Activated naive CD8-positive, alpha-beta T cell treated with anti-CD3 and anti-CD28 coated beads, Interleukin-2, amount 10 ng/mL, durations not matched to agents 7 days and 5 days (primary cell): ENCODE data around the gene YAF2. TPM values are rescaled to one million over a fixed set of nuclear protein-coding genes. Genes with fewer than 3 reads are reported as not detected.

ENCODE experiments used
- ATAC-seq: fragments of 150-1000 bp; cut with Tn5 transposase; one replicate; pipeline ENCODE4 v1.10.0; 2021; ENCODE audit warnings: low read depth, moderate library complexity
- POLR2A ChIA-PET: fragments of 350-600 bp; sonication (Branson Sonifier 250); formaldehyde crosslinking; loops from one replicate; lab custom pipeline; 2021; ENCODE audit warnings: antibody characterized with exemption; lab: Charles Lee
- DNase-seq: peaks from one replicate; pipeline ENCODE4 v3.0.0; 2021
- H3K27ac Mint-ChIP-seq: one replicate; pipeline ENCODE4 v1.8.0; 2022; ENCODE audit warnings: mild to moderate bottlenecking, mixed read lengths
- H3K27me3 Mint-ChIP-seq: one replicate; pipeline ENCODE4 v1.8.0; 2022; ENCODE audit warnings: mild to moderate bottlenecking, moderate library complexity, mixed read lengths
- H3K36me3 Mint-ChIP-seq: one replicate; pipeline ENCODE4 v1.8.0; 2021; ENCODE audit warnings: mild to moderate bottlenecking, mixed read lengths
- H3K4me1 Mint-ChIP-seq: one replicate; pipeline ENCODE4 v1.8.0; 2021; ENCODE audit warnings: mixed read lengths
- H3K4me3 Mint-ChIP-seq: one replicate; pipeline ENCODE4 v1.8.0; 2022; ENCODE audit warnings: mild to moderate bottlenecking, moderate library complexity, mixed read lengths
- H3K9me3 Mint-ChIP-seq: one replicate; pipeline ENCODE4 v1.8.0; 2021; ENCODE audit warnings: mixed read lengths
- total RNA-seq, 2 experiments: library from RNA; stranded (reverse); gene quantifications; one replicate each; pipeline ENCODE4 v1.2.3, GENCODE V29; 2021

YAF2 gene
- total RNA-seq, 2 experiments from 2014 or later, result 33.7 to 40.6 TPM

GRCh38 chr12:42144158-42144407 is 94.0 kb downstream of the YAF2 start:
- DNase-seq, result no peak
- Mint-ChIP-seq H3K27me3 (peaks cover 9% of the 10 kb centered on the region), H3K27ac (peak overlapping the region; percentile 84), H3K36me3 (no peaks in the 10 kb centered on the region), H3K4me1 (peaks cover 30% of the 10 kb centered on the region), H3K4me3 (peak overlapping the region; percentile 97), H3K9me3 (no peaks in the 10 kb centered on the region)
- POLR2A ChIA-PET, result interaction anchor here (1.6 kb wide), 1 partner anchor 94 kb away, joined by 7 read pairs; the partner anchor contains the start of gene YAF2
- no peak for ATAC-seq

- POLR2A ChIA-PET, result interaction anchor here (1.6 kb wide), 1 partner anchor 95 kb away, joined by 7 read pairs; the partner anchor contains the start of gene YAF2
- Mint-ChIP-seq H3K4me1 (peaks cover 30% of the 10 kb centered on the region), H3K27ac (peak overlapping the region; percentile 84), H3K27me3 (peaks cover 7% of the 10 kb centered on the region), H3K4me3 (peak overlapping the region; percentile 97), H3K36me3 (no peaks in the 10 kb centered on the region), H3K9me3 (no peaks in the 10 kb centered on the region)
- no peak for DNase-seq
- ATAC-seq, result no peak
These were observed 94.4 kb downstream of the YAF2 start for GRCh38 chr12:42143452-42144157.

DNA sequence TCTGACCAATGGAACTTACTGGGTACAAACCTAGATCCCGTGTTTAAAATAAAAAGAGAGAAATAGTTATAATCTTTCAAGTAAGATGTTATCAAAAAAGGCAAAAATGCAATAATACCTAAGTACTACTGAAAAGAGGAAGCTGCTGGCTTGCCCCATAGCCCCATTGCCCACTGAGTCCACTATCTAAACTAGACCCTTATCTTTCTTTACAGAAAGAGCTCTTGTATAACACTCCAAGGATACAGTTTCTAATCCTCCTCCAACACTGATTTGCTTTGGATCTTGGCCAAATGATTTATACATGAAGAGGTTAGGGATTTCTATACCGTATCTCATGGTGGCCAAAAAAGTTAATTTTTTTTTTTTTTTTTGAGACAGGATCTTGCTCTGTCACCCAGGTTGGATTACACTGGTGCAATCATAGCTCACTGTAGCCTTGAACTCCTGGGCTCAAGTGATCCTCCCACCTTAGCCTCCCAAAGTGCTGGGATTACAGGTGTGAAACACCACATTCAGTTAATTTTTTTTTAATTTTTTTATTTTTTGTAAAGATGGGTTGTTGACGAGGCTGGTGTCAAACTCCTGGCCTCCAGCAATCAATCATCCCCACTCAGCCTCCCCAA is 96.0 kb downstream of the YAF2 start:
- no peak for DNase-seq
- ATAC-seq, result no peak
- Mint-ChIP-seq H3K4me1 (peaks cover 32% of the 10 kb centered on the region), H3K27ac (no peak overlapping the region), H3K27me3 (peaks cover 5% of the 10 kb centered on the region), H3K36me3 (no peaks in the 10 kb centered on the region), H3K9me3 (no peaks in the 10 kb centered on the region), H3K4me3 (no peak overlapping the region)
- POLR2A ChIA-PET, result no interaction called here

DNA sequence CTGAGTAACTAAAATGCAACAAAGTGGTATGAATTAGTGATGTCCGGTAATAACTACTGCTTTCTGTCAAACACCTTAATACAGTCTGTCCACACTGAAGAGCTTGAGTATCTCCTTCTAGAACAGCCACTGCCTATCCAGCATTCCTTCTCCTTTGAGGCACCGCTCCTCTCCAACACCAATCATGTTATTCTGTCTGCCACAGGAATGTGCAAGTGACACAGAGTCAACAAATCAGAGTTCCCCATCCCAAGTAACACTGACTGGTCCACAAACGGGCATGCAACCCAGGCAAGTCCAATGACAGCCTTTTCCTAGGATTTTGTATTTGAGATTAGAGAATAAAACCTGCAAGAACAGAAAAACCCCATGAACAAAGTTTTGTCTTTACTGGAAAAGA is 97.1 kb downstream of the YAF2 start:
- Mint-ChIP-seq H3K4me3 (no peak overlapping the region), H3K27me3 (peaks cover 5% of the 10 kb centered on the region), H3K4me1 (peaks cover 29% of the 10 kb centered on the region), H3K36me3 (no peaks in the 10 kb centered on the region), H3K9me3 (no peaks in the 10 kb centered on the region), H3K27ac (no peak overlapping the region)
- DNase-seq, result no peak
- POLR2A ChIA-PET, result no interaction called here
- no peak for ATAC-seq

DNA sequence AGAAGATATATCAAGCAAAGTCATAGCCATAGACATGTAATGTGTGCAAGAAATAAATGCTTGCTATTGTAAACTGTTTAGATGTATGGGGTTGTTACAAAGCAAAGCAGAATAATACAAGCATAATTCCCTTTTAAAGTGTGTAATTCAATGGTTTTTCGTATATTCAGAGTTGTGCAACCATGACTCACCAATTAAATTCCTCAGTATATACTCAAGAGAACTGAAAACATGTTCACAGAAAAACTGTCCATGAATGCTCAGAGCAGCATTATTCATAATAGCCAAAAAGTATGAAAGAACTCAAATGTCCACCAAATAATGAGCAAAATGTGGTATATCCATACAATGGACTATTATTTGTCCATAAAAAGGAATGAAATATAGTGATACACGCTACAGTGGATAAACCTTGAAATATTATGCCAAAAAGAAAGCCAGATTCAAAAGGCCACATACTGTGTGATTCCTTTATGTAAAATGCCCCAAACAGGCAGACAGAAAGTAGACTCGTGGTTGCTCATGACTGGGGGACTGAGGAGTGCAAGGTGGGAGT is 102.7 kb downstream of the YAF2 start:
- Mint-ChIP-seq H3K27me3 (no peaks in the 10 kb centered on the region), H3K9me3 (no peaks in the 10 kb centered on the region), H3K4me1 (peaks cover 2% of the 10 kb centered on the region), H3K4me3 (no peak overlapping the region), H3K27ac (no peak overlapping the region), H3K36me3 (peaks cover 6% of the 10 kb centered on the region)
- ATAC-seq, result no peak
- POLR2A ChIA-PET, result no interaction called here
- DNase-seq, result no peak

GRCh38 chr12:42130672-42131402 is 107.2 kb downstream of the YAF2 start:
- ATAC-seq, result no peak
- Mint-ChIP-seq H3K27ac (no peak overlapping the region), H3K4me3 (no peak overlapping the region), H3K27me3 (no peaks in the 10 kb centered on the region), H3K9me3 (no peaks in the 10 kb centered on the region), H3K36me3 (peaks cover 7% of the 10 kb centered on the region), H3K4me1 (peaks cover 3% of the 10 kb centered on the region)
- POLR2A ChIA-PET, result no interaction called here
- no peak for DNase-seq

GRCh38 chr12:42129595-42130204 is 108.3 kb downstream of the YAF2 start:
- Mint-ChIP-seq H3K4me3 (no peak overlapping the region), H3K27ac (no peak overlapping the region), H3K9me3 (no peaks in the 10 kb centered on the region), H3K27me3 (no peaks in the 10 kb centered on the region), H3K4me1 (peaks cover 3% of the 10 kb centered on the region), H3K36me3 (peaks cover 7% of the 10 kb centered on the region)
- ATAC-seq, result no peak
- POLR2A ChIA-PET, result no interaction called here
- DNase-seq, result no peak

GRCh38 chr12:42128888-42129287 is 109.2 kb downstream of the YAF2 start:
- no peak for DNase-seq
- H3K36me3 Mint-ChIP-seq, result peaks cover 6% of the 10 kb centered on the region
- ATAC-seq, result no peak
- peaks cover 3% of the 10 kb centered on the region for H3K4me1 Mint-ChIP-seq
- POLR2A ChIA-PET, result no interaction called here
- H3K27ac Mint-ChIP-seq, result no peak overlapping the region
- no peaks in the 10 kb centered on the region for H3K27me3 Mint-ChIP-seq
- H3K9me3 Mint-ChIP-seq, result no peaks in the 10 kb centered on the region
- H3K4me3 Mint-ChIP-seq, result no peak overlapping the region

DNA sequence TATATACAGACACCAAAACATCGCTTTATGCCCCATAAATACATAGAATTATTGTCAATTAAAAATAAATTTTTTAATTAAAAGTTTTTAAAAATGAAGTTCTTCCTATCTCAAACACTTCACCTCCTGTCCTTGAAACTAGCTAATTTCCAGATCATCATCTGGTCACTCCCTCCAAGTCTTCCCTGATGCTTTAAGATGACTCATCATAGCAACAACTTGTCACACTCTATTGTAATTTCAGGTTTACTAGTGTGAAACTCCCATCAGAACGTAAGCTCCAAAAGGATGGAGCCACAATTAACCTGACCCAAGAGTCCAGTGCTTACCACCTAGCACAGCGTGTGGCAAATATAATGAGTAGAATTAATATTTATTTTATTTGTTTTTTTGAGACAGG is 109.7 kb downstream of the YAF2 start:
- no peaks in the 10 kb centered on the region for H3K27me3 Mint-ChIP-seq
- H3K4me1 Mint-ChIP-seq, result peaks cover 3% of the 10 kb centered on the region
- POLR2A ChIA-PET, result no interaction called here
- H3K4me3 Mint-ChIP-seq, result no peak overlapping the region
- ATAC-seq (no peak), DNase-seq (no peak)
- peaks cover 3% of the 10 kb centered on the region for H3K36me3 Mint-ChIP-seq
- no peak overlapping the region for H3K27ac Mint-ChIP-seq
- no peaks in the 10 kb centered on the region for H3K9me3 Mint-ChIP-seq

DNA sequence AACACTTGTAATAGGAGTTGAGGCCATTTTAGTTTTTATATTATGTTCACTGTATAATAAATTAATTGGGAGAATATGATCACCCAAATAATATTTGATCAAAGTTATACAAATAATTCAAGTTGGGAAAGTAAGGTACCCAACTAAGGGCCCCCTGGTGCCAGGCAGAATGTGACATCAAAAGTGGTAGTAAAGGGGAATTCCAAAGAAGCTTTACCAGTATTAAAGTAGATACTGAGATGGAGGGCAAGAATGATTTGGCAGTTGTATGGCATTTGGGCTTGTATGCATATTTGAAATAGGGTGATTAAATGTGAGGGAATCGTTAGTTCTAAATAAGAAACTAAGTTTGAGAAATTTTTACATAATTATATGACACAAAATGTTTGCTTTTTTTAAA is 111.1 kb downstream of the YAF2 start:
- no peak for ATAC-seq

DNA sequence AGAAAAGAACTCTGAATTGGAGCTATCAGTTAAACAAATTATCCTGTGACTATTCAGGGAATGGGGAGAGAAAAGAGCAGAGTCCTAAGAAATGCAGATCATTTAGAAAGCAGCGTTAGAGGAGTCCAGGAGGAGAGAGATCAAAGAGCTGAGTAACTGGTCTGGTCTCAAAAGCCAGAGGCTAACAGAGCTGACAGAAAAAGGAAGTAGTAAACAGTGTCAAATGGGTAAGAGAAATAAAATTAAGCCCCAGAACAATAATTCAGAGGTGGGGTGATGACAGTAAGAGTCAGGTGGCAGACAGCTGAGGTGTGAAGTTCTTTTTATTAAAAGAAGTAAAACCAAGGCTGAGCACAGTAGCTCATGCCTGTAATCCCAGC is 112.7 kb downstream of the YAF2 start:
- Mint-ChIP-seq H3K4me3 (no peak overlapping the region), H3K27me3 (no peaks in the 10 kb centered on the region)
- POLR2A ChIA-PET, result interaction anchor here (0.6 to 0.7 kb wide), 2 partner anchors 35 to 200 kb away, joined by 3 to 5 read pairs; no protein-coding TSS in a partner anchor

More for the DNA sequence above, 111.1 kb downstream of the YAF2 start:
- no peak for DNase-seq
- Mint-ChIP-seq H3K4me3 (no peak overlapping the region), H3K27me3 (no peaks in the 10 kb centered on the region), H3K4me1 (peaks cover 3% of the 10 kb centered on the region), H3K27ac (no peak overlapping the region), H3K9me3 (no peaks in the 10 kb centered on the region), H3K36me3 (peaks cover 2% of the 10 kb centered on the region)
- POLR2A ChIA-PET, result no interaction called here

GRCh38 chr12:42124764-42125387 is 113.2 kb downstream of the YAF2 start:
- no peak for DNase-seq
- H3K4me3 Mint-ChIP-seq, result no peak overlapping the region
- peaks cover 3% of the 10 kb centered on the region for H3K4me1 Mint-ChIP-seq
- H3K9me3 Mint-ChIP-seq, result no peaks in the 10 kb centered on the region
- no peak overlapping the region for H3K27ac Mint-ChIP-seq
- no peak for ATAC-seq
- no peaks in the 10 kb centered on the region for H3K27me3 Mint-ChIP-seq
- peaks cover 4% of the 10 kb centered on the region for H3K36me3 Mint-ChIP-seq
- POLR2A ChIA-PET, result interaction anchor here (0.6 kb wide), 1 partner anchor 200 kb away, joined by 3 read pairs; no protein-coding TSS in a partner anchor

More for the DNA sequence above, 112.7 kb downstream of the YAF2 start:
- no peak overlapping the region for H3K27ac Mint-ChIP-seq
- H3K4me1 Mint-ChIP-seq, result peaks cover 3% of the 10 kb centered on the region
- ATAC-seq, result no peak
- H3K9me3 Mint-ChIP-seq, result no peaks in the 10 kb centered on the region
- no peak for DNase-seq
- H3K36me3 Mint-ChIP-seq, result peaks cover 4% of the 10 kb centered on the region
